Ishikawa (cell line): ENCODE data around the gene OR5M8.

Experiments used
- EGR1 ChIP-seq: IDR thresholded peaks from 2 replicates; pipeline ENCODE4 v1.6.1; 2012
- NFIC ChIP-seq: IDR thresholded peaks from 2 replicates; pipeline ENCODE4 v1.6.1; 2012
- RAD21 ChIP-seq: IDR thresholded peaks from 2 replicates; pipeline ENCODE4 v1.6.1; 2012; ENCODE audit warnings: low read depth
- TAF1 ChIP-seq: IDR thresholded peaks from 2 replicates; pipeline ENCODE4 v1.6.1; 2012; ENCODE audit warnings: low read depth, mild to moderate bottlenecking
- TCF12 ChIP-seq: IDR thresholded peaks from 2 replicates; pipeline ENCODE4 v1.6.1; 2012; ENCODE audit warnings: low read depth
- TEAD4 ChIP-seq: IDR thresholded peaks from 2 replicates; pipeline ENCODE4 v1.6.1; 2012
- USF1 ChIP-seq: IDR thresholded peaks from 2 replicates; pipeline ENCODE4 v1.6.1; 2012
- TF ChIP-seq, protein P1 (sequence below): IDR thresholded peaks from 2 replicates; pipeline ENCODE4 v1.6.1; 2012; ENCODE audit warnings: low read depth, mild to moderate bottlenecking
- TF ChIP-seq, protein P2 (sequence below): IDR thresholded peaks from 2 replicates; pipeline ENCODE4 v1.6.1; 2012

DNA sequence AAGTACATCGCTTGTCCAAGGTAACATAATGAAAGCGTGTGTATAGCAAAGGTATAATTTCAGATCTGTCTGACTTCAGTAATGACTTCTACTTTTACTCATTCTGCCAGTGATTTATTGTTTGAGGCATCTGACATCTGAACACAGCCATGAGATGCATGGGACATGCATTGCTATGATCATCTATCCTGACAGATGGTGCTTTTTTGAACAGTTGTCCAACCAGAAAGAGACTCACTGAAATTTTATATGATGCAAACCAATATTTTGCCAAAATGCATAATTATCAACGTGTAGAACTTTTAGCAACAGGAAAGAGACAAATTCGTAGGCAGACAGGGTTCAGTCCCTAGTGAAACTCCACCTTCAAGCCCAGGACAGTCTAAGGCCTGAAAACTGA, 37.6 kb downstream of the OR5M8 start:
- no peak for TF ChIP-seq NFIC
- TF ChIP-seq, protein P1, sequence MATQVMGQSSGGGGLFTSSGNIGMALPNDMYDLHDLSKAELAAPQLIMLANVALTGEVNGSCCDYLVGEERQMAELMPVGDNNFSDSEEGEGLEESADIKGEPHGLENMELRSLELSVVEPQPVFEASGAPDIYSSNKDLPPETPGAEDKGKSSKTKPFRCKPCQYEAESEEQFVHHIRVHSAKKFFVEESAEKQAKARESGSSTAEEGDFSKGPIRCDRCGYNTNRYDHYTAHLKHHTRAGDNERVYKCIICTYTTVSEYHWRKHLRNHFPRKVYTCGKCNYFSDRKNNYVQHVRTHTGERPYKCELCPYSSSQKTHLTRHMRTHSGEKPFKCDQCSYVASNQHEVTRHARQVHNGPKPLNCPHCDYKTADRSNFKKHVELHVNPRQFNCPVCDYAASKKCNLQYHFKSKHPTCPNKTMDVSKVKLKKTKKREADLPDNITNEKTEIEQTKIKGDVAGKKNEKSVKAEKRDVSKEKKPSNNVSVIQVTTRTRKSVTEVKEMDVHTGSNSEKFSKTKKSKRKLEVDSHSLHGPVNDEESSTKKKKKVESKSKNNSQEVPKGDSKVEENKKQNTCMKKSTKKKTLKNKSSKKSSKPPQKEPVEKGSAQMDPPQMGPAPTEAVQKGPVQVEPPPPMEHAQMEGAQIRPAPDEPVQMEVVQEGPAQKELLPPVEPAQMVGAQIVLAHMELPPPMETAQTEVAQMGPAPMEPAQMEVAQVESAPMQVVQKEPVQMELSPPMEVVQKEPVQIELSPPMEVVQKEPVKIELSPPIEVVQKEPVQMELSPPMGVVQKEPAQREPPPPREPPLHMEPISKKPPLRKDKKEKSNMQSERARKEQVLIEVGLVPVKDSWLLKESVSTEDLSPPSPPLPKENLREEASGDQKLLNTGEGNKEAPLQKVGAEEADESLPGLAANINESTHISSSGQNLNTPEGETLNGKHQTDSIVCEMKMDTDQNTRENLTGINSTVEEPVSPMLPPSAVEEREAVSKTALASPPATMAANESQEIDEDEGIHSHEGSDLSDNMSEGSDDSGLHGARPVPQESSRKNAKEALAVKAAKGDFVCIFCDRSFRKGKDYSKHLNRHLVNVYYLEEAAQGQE = no peak
- TF ChIP-seq, protein P2, sequence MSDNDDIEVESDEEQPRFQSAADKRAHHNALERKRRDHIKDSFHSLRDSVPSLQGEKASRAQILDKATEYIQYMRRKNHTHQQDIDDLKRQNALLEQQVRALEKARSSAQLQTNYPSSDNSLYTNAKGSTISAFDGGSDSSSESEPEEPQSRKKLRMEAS = no peak
- no peak for TF ChIP-seq TAF1
- no peak for TF ChIP-seq RAD21
- no peak for TF ChIP-seq TCF12
- no peak for TF ChIP-seq TEAD4
- TF ChIP-seq EGR1 = no peak
- TF ChIP-seq USF1 = no peak
